Muscle layer of duodenum (tissue), 2 donors: ENCODE data around the gene HACD3.
"Not testable (repeated sequence)": the region's sequence is repeated elsewhere in the genome, so short reads cannot be mapped to it uniquely, and the experiment has no call there.

Experiments used
- H3K27ac ChIP-seq: one replicate; pipeline ENCODE4 v1.7.0; 2013; ENCODE audit warnings: mild to moderate bottlenecking, low read length
- H3K27me3 ChIP-seq: one replicate; pipeline ENCODE4 v1.7.0; 2013; ENCODE audit warnings: low read depth, mild to moderate bottlenecking, control low read depth, low read length
- H3K36me3 ChIP-seq, 2 donors: one replicate each; pipeline ENCODE4 v1.7.0; 2013; ENCODE audit warnings: low read length in 2 of 2, control low read depth in 1 of 2, mild to moderate bottlenecking in 1 of 2; ENCODE audit not compliant: insufficient read depth in 2 of 2, control insufficient read depth in 1 of 2
- H3K4me1 ChIP-seq, 2 donors: one replicate each; pipeline ENCODE4 v1.7.0; 2013; ENCODE audit warnings: low read length in 2 of 2, mild to moderate bottlenecking in 2 of 2, control low read depth in 1 of 2, moderate library complexity in 1 of 2; ENCODE audit not compliant: insufficient read depth in 2 of 2, control insufficient read depth in 1 of 2
- H3K4me3 ChIP-seq, 2 donors: one replicate each; pipeline ENCODE4 v1.7.0; 2013; ENCODE audit warnings: low read length in 2 of 2, low read depth in 1 of 2, mild to moderate bottlenecking in 1 of 2
- H3K9me3 ChIP-seq, 2 donors: one replicate each; pipeline ENCODE4 v1.7.0; 2013; ENCODE audit warnings: low read length in 2 of 2, control low read depth in 1 of 2, mild to moderate bottlenecking in 1 of 2; ENCODE audit not compliant: control insufficient read depth in 1 of 2
- donor health status: healthy.

HACD3 gene

DNA sequence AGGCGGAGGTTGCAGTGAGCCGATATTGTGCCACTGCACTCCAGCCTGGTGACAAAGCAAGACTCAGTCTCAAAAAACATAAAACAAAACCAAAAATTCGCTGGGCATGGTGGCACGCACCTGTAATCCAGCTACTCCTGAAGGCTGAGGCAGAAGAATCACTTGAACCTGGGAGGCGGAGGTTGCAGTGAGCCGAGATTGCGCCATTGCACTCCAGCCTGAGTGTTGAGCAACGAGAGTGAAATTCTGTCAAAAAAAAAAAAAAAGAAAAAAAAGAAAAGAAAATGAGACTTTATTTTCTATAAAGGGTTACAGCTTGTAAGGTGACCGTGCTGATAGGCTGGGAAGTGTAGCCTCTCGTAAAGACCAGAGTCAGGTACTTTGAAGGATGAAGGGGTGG is 6.0 kb upstream of the HACD3 start:
- Histone ChIP-seq H3K27ac (no peak overlapping the region), H3K27me3 (no peaks in the 10 kb centered on the region), H3K36me3 (no peaks in the 10 kb centered on the region), H3K4me3 (no peak overlapping the region), H3K4me1 (no peaks in the 10 kb centered on the region), H3K9me3 (no peaks in the 10 kb centered on the region)

DNA sequence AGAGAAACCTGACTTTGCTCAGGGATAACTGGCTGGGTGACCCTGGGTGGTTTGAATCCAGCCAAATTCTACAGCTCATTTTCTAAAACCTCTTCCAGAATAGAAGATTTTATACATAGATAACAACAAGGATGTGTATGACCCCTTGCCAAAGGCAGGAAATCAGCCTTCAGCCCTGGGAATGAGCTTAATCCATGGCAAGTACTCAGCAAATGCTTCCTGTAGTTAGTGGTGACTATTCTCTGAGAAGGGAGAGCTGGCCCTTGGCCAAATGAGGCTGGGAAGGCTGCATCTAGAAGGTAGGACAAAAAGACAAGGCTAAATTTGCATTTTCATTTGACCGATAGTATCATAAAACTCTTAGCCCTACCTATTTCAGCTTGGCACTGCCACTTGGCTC is 4.6 kb upstream of the HACD3 start:
- Histone ChIP-seq H3K4me3 (no peak overlapping the region), H3K4me1 (no peaks in the 10 kb centered on the region), H3K27ac (no peak overlapping the region), H3K36me3 (no peaks in the 10 kb centered on the region), H3K9me3 (no peaks in the 10 kb centered on the region), H3K27me3 (no peaks in the 10 kb centered on the region)

DNA sequence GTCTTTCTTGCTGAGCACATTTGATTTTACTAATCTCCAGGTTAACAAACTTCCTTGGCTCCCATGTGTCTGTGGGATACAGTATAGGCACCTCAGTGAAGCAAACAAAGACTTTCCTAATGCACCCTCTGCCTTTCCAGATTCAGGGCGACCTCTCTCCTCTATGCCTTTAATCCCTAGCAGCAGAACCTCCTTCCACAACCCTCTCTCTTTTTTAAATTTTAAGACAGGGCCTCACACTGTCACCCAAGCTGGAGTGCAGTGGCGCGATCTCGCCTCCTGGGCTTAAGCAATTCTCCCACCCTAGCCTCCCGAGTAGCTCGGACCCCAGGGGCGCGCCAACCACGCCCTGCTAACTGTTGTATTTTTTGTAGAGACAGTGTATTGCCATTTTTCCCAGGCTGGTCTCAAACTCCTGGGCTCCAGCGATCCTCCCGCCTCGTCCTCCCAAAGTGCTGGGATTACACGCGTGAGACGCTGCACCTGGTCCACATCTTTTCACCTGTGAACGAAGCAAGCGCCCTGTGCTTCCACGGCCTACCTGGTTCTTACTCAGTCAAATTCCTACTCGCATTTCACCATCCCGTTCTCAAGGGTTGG is 1.7 kb upstream of the HACD3 start:
- H3K4me3 ChIP-seq: no peak overlapping the region
- no peak overlapping the region for H3K27ac ChIP-seq
- H3K9me3 ChIP-seq: no peaks in the 10 kb centered on the region
- H3K36me3 ChIP-seq: no peaks in the 10 kb centered on the region
- peaks cover 0 to 5% of the 10 kb centered on the region in 2 donors for H3K4me1 ChIP-seq
- H3K27me3 ChIP-seq: no peaks in the 10 kb centered on the region

DNA sequence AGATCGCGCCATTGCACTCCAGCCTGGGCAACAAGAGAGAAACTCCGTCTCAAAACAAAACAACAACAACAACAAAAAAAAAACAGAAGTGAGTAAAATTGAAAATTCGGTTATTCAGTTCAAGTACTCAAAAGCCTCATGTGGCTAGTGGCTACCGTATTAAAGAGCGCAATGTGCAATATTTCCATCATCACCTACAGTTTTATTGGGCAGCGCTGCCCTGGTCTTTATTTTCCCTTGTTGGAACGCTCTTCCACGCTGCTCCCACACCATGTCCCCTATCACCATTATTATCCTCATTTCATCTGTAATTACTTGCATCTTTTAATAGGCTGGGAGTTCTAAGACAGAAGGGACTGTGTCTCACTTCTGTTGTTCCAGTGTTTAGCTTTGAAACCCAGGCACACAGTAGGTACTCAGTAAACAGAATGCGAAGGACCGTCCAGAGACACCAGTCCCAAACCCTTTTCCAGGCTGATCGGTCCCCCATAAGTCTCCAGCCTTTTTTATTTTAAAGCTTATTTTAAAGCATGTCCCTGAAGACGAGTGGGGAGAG is 423 bp upstream of the HACD3 start:
- H3K36me3 ChIP-seq: no peaks in the 10 kb centered on the region
- no peaks in the 10 kb centered on the region for H3K9me3 ChIP-seq
- peaks cover 0 to 5% of the 10 kb centered on the region in 2 donors for H3K4me1 ChIP-seq
- H3K4me3 ChIP-seq: peak overlapping the region; percentile 60 to 98
- no peak overlapping the region for H3K27ac ChIP-seq
- H3K27me3 ChIP-seq: no peaks in the 10 kb centered on the region

DNA sequence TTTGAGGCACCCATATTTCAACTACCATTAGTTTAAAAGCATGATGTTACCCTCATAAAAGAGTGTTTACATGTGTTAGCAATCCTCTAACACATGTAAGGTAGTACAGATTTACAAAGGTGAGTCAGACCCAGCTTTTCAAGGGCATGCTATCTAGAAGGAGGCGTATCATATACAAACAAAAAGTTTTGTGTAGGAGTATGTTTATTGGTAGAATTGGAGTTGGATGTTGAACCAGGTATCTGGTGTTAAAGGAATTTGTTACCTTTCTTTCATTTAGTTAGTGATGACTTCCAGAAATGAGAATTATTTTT is 2.4 kb downstream of the HACD3 start:
- H3K27ac ChIP-seq: peak overlapping the region; percentile 2
- H3K4me3 ChIP-seq: no peak overlapping the region
- H3K36me3 ChIP-seq: no peaks in the 10 kb centered on the region
- no peaks in the 10 kb centered on the region for H3K27me3 ChIP-seq
- H3K9me3 ChIP-seq: no peaks in the 10 kb centered on the region
- peaks cover 0 to 5% of the 10 kb centered on the region in 2 donors for H3K4me1 ChIP-seq

DNA sequence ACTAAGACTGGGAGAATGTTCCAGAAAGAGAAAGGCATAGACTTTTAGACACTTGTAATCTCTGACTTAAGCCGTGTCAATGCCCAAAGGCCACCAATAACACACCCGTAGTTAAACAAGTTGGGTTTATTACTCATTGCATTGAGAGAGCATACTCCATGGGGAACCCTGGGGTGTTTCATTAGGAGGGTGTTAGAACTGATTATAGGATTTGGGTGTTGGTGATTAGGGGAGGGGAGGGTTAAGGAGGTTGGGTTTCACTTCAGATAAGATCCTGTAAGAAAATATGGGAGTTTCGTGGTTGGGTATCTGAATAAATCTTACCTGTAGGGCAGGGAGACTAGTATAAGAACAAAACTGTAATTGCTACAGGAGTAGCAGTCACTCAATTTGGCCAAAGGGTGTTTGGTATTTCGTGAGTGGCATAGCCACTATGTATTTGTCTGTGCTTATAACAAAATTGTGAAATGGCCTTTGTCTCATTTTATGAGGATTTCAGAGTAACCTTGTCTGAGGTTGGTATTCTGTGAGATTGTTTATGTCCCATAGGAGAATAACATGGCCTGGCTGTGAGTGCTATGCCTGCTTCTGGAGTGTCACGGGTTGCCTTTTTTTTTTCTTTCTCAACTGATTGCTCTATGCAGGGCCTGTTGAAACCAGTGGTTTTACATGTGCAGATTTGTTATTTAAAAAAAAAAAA is 2.9 kb downstream of the HACD3 start:
- Histone ChIP-seq H3K27me3 (no peaks in the 10 kb centered on the region), H3K36me3 (no peaks in the 10 kb centered on the region), H3K27ac (peak overlapping the region; percentile 2), H3K9me3 (no peaks in the 10 kb centered on the region), H3K4me3 (no peak overlapping the region), H3K4me1 (peaks cover 0 to 5% of the 10 kb centered on the region in 2 donors)

DNA sequence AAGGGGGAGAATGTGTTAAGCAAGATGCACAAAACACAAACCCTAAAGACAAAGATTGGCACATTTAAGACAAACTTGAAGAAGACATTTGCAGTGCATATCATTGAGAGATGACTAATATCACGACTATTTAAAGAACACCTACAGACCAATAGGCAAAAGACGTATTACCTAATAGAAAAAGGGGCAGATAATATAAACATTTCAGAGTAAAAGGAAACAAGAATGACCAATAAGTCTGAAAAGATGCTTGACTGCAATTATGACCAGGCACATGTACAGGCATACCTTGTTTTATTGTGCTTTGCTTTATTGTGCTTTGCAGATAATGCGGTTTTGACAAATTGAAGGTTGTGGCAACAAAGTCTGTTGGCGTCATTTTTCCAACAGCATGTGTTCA is 4.9 kb downstream of the HACD3 start:
- no peaks in the 10 kb centered on the region for H3K9me3 ChIP-seq
- H3K27me3 ChIP-seq: no peaks in the 10 kb centered on the region
- H3K4me3 ChIP-seq: no peak overlapping the region
- H3K27ac ChIP-seq: no peak overlapping the region
- no peaks in the 10 kb centered on the region for H3K36me3 ChIP-seq
- peaks cover 0 to 5% of the 10 kb centered on the region in 2 donors for H3K4me1 ChIP-seq

DNA sequence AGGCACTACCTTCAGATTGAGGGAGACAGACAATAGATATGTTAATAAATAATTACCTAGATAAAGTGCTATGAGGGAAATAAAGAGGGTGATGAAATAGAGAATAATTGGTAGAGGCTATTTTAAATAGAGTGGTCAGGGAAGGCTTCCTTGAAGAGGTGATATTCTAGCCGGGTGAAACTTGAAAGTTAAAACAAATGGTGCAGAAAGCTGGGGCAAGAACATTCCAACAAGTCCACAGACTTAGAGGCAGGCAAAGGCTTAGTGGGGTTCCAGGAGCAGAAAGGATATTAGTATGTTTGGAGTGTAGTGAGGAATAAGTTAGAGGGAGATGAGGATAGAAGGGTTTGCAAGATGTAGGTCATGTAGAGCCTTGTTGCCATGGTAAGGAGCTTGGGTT is 10.1 kb downstream of the HACD3 start:
- Histone ChIP-seq H3K27me3 (no peaks in the 10 kb centered on the region), H3K27ac (no peak overlapping the region), H3K9me3 (no peaks in the 10 kb centered on the region), H3K4me3 (no peak overlapping the region), H3K36me3 (no peaks in the 10 kb centered on the region), H3K4me1 (no peaks in the 10 kb centered on the region)

DNA sequence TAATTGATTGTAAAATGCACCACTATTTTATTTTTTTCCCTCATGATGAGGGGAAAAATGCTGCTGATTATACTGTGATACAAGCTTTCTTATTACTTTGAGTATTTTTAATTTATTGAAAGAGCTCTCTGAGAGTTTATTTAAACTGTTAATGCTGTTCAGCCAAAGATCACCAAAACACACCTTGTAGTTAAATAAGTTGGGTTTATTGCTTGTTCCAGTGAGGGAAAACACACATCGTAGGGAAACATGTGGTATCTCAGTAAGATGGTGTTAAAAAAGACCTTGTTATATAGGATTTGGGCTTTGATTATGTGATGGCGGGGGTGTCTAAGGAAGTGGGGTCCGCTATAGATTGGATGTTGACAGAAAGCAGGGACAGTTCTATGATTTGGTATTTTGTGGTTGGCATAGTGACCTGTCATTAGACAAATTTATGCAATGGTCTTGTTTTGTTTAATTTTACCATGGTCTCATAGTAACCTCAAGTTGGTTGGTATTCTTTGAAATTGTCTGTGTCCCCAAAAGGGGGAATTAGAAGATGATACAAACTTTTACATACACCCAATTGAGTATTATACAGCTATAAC is 11.1 kb downstream of the HACD3 start:
- no peak overlapping the region for H3K4me3 ChIP-seq
- no peaks in the 10 kb centered on the region for H3K4me1 ChIP-seq
- H3K9me3 ChIP-seq: no peaks in the 10 kb centered on the region
- no peaks in the 10 kb centered on the region for H3K36me3 ChIP-seq
- H3K27ac ChIP-seq: no peak overlapping the region
- H3K27me3 ChIP-seq: no peaks in the 10 kb centered on the region

DNA sequence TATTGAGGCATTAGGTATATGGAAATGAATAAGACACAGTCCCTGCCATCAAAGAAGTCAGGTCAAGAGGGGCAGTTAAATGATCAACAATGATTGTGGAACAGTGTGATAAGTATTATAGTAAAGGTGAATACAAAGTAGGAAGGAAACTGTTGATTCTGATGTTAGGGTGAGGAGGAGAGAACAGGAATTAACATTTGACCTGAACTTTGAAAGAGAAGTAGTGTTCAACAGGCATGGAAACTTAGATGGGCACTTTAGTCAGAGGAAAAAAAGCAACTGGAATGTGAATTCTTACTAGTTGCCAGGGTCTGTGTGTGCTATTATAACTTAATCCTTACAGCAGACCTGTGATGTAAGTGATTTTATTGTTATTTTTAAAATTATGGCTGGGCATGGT is 17.6 kb downstream of the HACD3 start:
- Histone ChIP-seq H3K9me3 (no peaks in the 10 kb centered on the region), H3K27ac (no peak overlapping the region), H3K27me3 (no peaks in the 10 kb centered on the region), H3K36me3 (no peaks in the 10 kb centered on the region), H3K4me3 (no peak overlapping the region), H3K4me1 (no peaks in the 10 kb centered on the region)

DNA sequence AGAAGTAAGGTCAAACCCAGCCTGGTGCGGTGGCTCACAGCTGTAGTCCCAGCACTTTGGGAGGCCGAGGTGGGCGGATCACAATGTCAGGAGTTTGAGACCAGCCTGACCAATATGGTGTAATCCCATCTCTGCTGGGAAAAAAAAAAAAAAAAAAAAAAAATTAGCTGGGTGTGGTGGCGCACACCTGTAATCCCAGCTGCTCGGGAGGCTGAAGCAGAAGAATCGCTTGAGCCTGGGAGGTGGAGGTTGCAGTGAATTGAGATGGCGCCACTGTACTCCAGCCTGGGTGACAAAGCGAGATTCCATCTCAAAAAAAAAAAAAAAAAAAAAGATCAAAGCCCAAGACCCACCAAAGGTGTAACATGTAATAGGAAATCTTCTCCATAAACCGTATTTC is 19.0 kb downstream of the HACD3 start:
- not testable (repeated sequence) for H3K27me3 ChIP-seq, H3K9me3 ChIP-seq, H3K4me3 ChIP-seq, H3K4me1 ChIP-seq, H3K36me3 ChIP-seq, H3K27ac ChIP-seq
